HG03520 (cell line): ENCODE results near the gene ERFL.

Experiments used
- ATAC-seq: cut with Tn5 transposase; IDR thresholded peaks from one replicate; pipeline ENCODE4 v1.9.1; 2021; ENCODE audit warnings: mild to moderate bottlenecking, moderate library complexity; ENCODE audit not compliant: unreplicated experiment

ERFL gene

GRCh38 chr19:41928221-41928683, at the start of gene ERFL:
ERFL (minus strand) TSS chr19:41928449; CDS start chr19:41912919, 15,530 bp downstream.
- ATAC-seq: no peak

GRCh38 chr19:41977916-41978315, 49.7 kb upstream of the ERFL start:
- ATAC-seq: no peak

- ATAC-seq: no peak
These were observed 46.4 kb upstream of the ERFL start for GRCh38 chr19:41974652-41975051.

GRCh38 chr19:41971363-41971762, 43.1 kb upstream of the ERFL start:
- no peak for ATAC-seq

GRCh38 chr19:41969772-41970458, 41.7 kb upstream of the ERFL start:
- no peak for ATAC-seq

- ATAC-seq: no peak
These were observed 40.7 kb upstream of the ERFL start for GRCh38 chr19:41968751-41969595.

GRCh38 chr19:41967054-41967783, 39.0 kb upstream of the ERFL start:
- no peak for ATAC-seq

GRCh38 chr19:41965106-41965505, 36.9 kb upstream of the ERFL start:
- no peak for ATAC-seq

- no peak for ATAC-seq
These were observed 32.7 kb upstream of the ERFL start for GRCh38 chr19:41960973-41961372.

- ATAC-seq: peak; percentile 72
These were observed 31.1 kb upstream of the ERFL start, which contains the start of gene RABAC1 for GRCh38 chr19:41959056-41960053. RABAC1 (minus strand) TSS chr19:41959321; CDS start chr19:41959292, 29 bp downstream.

GRCh38 chr19:41958367-41959055, 30.3 kb upstream of the ERFL start:
- no peak for ATAC-seq

- no peak for ATAC-seq
These were observed 29.7 kb upstream of the ERFL start for GRCh38 chr19:41957838-41958366.

- no peak for ATAC-seq
These were observed 29.1 kb upstream of the ERFL start for GRCh38 chr19:41957161-41957837.

GRCh38 chr19:41956621-41957020, 28.4 kb upstream of the ERFL start:
- ATAC-seq: no peak

GRCh38 chr19:41955521-41955920, 27.3 kb upstream of the ERFL start:
- no peak for ATAC-seq

- no peak for ATAC-seq
These were observed 23.5 kb upstream of the ERFL start for GRCh38 chr19:41951686-41952172.

- no peak for ATAC-seq
These were observed 18.8 kb upstream of the ERFL start for GRCh38 chr19:41947091-41947490.

GRCh38 chr19:41945135-41945766, 17.0 kb upstream of the ERFL start:
- ATAC-seq: peak; percentile 70
